GM12872 (cell line): ENCODE measurements around the gene GDF10.

Experiments
- TF ChIP-seq, protein P1 (sequence below): IDR thresholded peaks from 3 replicates; pipeline ENCODE4 v1.5.1; 2011; ENCODE audit warnings: low read depth, mild to moderate bottlenecking, low read length, moderate library complexity; ENCODE audit not compliant: insufficient read depth

Gene GDF10

DNA sequence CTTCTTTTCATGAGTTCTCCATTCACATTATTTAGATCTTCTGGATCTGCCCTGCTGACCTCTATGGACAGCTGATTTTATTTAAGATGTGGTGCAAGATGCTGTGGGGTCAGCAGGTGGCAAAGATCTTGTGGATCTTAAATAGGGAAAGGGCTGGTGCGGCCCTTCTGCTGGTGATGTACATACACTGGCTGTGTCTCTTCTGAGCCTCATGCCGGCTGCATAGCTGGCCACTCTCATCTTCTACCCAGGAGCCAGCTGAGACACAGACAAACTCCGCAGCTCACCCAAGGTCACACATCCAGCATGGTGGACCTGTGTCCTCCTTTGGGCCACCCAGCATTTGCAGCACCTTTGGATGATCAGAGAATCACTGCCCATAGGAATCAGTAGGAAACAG is 57.9 kb downstream of the GDF10 start:
- TF ChIP-seq, protein P1, sequence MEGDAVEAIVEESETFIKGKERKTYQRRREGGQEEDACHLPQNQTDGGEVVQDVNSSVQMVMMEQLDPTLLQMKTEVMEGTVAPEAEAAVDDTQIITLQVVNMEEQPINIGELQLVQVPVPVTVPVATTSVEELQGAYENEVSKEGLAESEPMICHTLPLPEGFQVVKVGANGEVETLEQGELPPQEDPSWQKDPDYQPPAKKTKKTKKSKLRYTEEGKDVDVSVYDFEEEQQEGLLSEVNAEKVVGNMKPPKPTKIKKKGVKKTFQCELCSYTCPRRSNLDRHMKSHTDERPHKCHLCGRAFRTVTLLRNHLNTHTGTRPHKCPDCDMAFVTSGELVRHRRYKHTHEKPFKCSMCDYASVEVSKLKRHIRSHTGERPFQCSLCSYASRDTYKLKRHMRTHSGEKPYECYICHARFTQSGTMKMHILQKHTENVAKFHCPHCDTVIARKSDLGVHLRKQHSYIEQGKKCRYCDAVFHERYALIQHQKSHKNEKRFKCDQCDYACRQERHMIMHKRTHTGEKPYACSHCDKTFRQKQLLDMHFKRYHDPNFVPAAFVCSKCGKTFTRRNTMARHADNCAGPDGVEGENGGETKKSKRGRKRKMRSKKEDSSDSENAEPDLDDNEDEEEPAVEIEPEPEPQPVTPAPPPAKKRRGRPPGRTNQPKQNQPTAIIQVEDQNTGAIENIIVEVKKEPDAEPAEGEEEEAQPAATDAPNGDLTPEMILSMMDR: no peak

DNA sequence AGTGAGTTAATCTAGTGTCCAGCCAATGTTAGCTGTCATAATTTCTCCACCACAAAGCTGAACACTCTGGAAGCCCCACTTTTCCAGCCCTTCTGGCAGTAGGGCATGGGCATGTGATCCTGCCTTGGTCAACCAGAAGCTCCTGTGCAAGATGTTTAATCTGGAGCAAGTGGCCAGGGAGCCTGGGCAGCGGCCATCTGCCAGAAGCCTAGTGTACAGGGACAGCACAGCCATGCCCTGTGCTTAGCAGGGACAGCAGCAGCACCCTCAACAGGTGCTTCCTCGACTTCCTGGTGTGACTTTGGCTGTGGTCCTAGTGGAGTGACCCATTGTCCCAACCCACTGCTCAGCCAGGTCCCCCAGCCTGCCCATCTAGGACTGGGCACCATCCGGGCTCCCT is 58.5 kb downstream of the GDF10 start:
- TF ChIP-seq, protein P1: no peak

DNA sequence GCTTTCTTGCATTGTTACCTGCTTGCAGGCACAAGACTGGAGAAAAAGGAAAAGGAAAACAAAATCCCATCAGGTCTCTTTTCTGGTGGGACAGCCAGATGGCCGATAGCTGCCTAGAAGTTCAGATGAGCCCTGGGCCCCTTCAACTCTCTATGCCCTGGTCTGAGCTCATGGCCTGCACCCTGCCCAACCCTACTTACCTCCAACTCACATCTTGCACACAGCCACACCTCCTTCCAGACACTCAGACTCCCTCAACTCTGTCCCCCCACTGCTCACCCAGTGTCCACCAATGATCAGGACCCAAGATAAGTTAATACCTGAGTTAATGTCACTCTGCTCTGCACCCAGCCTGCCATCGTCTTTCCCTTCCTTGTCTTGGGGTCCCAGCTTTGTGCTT is 59.1 kb downstream of the GDF10 start:
- TF ChIP-seq, protein P1: no peak

DNA sequence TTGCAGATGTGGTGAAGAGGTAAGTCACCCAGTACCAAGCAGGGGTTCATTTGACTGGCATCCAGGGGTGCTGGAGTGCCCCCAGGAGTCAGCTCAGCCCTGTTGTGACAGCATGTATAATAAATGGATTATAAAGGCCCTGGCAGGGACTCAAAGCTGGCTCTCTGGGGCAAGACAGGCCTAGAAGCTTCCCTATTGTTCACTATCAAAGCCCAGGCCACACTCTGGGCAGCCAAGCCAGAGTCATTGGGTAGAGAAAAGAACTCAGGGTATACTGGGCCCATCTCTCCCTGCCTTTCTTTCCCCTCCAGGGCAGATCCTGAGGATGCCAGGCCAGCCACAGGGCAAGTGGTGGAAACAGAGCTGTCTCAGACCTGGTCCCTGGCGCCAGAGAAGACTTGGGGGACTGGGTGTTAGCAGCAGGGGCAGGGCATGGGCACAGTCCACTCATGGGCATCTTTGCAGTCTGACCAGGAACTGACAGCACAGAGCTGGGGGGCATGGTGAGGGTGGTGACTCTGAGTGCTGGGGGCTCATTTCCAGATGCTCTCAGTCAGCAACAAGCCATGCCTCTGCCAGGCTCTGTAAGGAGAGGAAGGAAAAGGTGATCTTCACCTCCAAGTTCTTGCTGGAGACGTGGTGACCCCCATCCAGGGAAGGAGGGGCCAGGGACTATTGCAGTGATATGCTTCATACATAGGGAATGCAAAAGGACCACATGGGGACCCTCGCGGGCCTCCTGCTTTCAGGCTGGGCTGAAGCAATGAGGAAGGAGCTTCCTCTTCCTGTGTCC is 59.8 kb downstream of the GDF10 start:
- TF ChIP-seq, protein P1: no peak

DNA sequence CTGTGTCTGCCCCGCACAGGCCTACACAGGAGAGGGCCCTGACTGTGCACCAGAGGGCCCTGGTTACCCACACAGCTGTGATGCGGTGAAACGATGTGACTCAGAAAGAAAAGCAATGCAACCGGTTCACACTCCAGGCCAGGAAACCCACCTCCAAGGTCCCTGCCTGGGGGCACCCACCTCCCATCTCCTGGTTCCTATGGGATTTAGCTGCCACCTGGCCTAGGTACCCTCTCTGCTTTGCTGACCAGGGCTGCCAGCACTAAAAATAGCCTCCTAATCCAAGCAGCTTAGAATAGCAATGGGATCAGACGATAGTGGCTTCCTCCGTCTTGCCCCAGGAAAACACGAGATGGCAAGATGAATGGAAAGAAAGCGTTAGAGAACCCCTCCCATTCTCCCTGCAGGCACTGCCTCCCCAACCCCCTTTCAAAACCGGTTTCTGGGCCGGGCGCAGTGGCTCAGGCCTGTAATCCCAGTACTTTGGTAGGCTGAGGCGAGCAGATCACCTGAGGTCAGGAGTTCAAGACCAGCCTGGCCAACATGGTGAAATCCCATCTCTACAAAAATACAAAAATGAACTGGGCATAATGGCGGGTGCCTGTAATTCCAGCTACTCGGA is 60.5 kb downstream of the GDF10 start:
- TF ChIP-seq, protein P1: no peak

DNA sequence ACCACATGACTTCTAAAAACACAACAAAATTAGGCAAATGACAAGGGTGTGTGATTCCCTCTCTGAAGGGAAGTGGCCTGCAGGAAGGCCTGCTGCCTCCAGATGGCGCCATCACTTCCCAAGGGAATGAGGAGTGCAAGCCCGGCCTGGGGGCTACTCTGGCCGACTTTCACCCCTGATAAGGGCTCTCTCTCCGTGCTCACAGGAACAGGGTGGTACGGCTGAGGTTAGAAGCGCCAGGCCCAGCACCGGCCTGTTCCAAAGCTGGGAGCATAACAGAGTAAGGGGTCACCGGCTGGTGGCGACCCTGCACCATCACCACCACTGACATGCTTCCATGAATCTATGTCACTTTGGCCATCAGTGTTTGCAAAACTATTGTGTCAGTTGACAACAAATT is 61.3 kb downstream of the GDF10 start:
- TF ChIP-seq, protein P1: peak; percentile 84

DNA sequence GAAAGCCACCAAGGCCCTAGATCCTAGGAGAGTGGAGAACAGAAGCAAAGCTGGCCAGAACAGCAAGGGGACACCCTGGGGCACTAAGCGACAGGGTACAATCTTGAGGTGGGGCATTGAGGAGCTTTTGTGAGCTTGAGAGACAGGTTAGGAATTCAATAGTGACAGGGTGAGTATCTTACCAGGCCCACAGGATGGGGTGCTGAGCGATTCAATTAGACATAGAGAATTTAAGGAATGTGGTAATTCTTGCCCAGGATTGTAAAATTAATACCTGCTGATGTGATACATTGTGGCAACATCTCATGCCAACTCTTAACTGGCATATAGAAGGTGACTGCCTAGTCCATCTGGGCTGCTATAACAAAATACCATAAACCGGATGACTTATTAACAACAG is 62.2 kb downstream of the GDF10 start:
- TF ChIP-seq, protein P1: no peak
